ENCODE data around the gene ZNF397.

The ZNF397 gene

GRCh38 chr18:35296060-35296459 lies 55.2 kb downstream of the ZNF397 start:
- DNase-seq (ENCODE audit: low read depth), result no peak

DNA sequence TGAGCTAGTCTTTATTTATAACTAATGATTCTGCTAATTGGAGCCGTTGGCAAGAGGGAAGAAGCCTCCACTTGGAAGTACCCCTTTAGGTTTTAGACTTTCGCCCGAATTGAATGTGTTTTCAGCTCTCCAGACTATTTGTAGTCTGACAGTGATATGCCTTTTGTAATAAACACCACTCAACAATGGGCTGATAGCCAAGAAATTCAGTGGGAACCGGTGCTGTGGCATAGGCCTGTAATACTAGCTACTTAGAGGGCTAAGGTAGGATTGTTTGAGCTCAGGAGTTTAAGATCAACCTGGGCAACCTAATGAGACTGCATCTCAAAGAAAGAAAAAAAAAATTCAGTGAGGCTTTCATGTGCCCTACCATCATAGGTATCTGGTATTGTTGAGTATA lies 62.8 kb downstream of the ZNF397 start:
- no peak for DNase-seq (ENCODE audit: low read depth)

DNA sequence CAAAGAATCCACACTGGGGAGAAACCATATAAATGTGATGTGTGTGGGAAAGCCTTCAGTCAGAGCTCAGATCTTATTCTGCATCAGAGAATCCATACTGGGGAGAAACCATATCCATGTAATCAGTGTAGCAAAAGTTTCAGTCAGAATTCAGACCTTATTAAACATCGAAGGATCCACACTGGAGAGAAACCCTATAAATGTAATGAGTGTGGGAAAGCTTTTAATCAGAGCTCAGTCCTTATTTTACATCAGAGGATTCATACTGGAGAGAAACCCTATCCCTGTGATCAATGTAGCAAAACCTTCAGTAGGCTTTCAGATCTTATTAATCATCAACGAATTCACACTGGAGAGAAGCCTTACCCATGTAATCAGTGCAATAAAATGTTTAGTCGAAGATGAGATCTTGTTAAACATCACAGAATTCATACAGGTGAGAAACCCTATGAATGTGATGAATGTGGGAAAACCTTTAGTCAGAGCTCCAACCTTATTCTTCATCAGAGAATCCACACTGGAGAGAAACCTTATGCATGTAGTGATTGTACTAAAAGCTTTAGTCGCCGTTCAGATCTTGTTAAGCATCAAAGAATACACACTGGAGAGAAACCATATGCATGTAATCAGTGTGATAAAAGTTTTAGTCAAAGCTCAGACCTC lies 65.9 kb downstream of the ZNF397 start:
- DNase-seq (ENCODE audit: low read depth), result no peak

Measured in activated T-helper 1 cell treated with Interleukin-2 at 50 U/mL for 16 hours (primary cell).